Measurements from ENCODE around the gene OGT.
A peak's percentile ranks its signal among the peaks of the same experiment; 100 is the strongest.
"Not testable (repeated sequence)": the region's sequence is repeated elsewhere in the genome, so short reads cannot be mapped to it uniquely, and the experiment has no call there.

Gene OGT

DNA sequence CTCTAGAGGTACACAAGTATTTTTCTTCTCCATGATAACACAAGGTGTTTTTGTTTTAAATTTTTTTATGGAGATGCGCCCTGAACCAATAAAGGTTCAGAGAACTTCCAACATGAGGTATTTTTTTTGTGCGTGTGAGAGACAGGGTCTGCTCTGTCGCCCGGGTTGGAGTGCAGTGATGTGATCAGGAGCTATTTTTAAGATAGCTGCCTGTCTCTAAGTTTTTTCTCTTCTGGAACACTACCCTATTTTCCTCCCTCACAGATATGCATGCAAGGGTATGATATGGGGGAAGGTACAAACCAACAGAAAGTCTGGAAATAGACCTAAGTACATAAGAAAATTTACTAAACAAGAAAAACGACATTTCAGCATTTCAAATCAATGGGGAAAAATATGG lies 48.3 kb downstream of the OGT start:
- DNase-seq (ENCODE audit: low read depth in 2 of 2): no peak

DNA sequence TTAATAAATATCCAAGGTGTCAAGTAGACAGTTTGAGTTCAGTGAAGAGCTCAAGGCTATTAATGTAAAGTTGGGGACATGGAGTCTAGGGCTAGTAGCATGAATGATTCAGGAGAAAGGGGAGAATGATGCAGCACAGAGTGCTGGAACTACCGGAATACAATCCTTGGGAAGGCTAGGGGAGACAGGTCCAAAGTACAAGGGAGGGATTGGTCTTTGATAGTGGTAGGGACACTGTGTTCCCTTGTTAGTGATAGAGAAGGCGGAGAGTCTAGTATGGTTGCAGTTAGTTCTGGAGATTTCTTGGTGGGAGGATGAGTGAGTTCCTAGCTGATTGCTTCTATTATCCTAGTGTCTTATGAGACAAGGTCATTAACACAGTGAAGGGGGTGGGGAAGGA lies 54.0 kb downstream of the OGT start:
- no peak for DNase-seq (ENCODE audit: low read depth in 2 of 2)

DNA sequence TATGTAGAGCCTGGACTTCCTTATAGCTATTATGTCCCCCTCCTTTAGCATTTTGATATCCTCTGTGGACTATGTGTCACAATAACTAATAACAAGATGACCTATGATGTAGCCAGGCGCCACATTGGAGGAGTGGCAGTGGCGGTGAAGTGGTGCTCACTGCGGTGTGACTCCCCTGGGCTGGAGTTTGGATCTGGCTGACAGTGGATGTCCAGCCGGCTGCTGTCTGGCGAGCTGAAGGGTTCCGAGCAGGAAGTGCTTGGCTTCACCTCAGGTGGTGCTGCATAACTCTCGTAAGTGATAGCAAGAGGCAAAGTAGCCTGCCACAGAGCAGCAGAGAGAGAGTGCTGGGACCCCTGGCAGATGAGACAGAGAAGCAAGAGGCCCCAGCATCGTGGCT lies 60.3 kb downstream of the OGT start:
- not testable (repeated sequence) for DNase-seq (ENCODE audit: low read depth in 2 of 2)

DNA sequence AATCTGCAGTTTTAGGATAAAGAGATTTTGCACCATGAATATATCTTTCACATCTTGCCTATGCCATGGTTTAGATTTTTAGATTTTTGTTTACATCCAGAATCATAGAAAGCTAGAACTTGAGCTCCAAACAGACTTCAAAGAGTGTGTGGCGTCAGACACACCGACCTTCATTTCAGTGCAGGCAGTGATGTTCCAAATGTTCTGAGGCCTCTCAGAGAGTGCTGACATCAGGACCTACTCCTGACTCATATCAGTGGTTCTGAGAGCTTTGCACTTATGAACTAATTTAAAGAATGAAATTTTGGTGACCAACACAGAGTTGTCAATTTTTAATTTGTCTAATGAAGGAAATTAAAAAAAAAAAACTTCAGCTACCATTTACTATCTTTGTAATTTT lies 67.1 kb downstream of the OGT start:
- no peak for DNase-seq (ENCODE audit: low read depth in 2 of 2)

DNA sequence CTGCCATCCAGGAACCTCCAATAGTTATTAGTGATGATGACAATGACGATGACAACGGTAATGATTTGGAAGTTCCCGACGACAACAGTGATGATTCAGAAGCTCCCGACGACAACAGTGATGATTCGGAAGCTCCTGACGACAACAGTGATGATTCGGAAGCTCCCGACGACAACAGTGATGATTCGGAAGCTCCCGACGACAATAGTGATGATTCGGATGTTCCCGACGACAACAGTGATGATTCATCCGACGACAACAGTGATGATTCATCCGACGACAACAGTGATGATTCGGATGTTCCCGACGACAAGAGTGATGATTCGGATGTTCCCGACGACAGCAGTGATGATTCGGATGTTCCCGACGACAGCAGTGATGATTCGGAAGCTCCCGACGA lies 70.7 kb downstream of the OGT start:
- DNase-seq (ENCODE audit: low read depth in 2 of 2): no peak

DNA sequence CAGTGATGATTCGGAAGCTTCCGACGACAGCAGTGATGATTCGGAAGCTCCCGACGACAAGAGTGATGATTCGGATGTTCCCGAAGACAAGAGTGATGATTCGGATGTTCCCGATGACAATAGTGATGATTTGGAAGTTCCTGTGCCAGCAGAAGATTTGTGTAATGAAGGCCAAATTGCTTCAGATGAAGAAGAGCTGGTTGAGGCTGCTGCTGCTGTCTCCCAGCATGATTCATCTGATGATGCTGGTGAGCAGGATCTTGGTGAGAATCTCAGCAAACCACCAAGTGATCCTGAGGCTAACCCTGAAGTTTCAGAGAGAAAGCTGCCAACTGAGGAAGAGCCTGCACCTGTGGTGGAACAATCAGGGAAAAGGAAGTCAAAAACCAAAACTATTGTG lies 71.2 kb downstream of the OGT start:
- no peak for DNase-seq (ENCODE audit: low read depth in 2 of 2)

DNA sequence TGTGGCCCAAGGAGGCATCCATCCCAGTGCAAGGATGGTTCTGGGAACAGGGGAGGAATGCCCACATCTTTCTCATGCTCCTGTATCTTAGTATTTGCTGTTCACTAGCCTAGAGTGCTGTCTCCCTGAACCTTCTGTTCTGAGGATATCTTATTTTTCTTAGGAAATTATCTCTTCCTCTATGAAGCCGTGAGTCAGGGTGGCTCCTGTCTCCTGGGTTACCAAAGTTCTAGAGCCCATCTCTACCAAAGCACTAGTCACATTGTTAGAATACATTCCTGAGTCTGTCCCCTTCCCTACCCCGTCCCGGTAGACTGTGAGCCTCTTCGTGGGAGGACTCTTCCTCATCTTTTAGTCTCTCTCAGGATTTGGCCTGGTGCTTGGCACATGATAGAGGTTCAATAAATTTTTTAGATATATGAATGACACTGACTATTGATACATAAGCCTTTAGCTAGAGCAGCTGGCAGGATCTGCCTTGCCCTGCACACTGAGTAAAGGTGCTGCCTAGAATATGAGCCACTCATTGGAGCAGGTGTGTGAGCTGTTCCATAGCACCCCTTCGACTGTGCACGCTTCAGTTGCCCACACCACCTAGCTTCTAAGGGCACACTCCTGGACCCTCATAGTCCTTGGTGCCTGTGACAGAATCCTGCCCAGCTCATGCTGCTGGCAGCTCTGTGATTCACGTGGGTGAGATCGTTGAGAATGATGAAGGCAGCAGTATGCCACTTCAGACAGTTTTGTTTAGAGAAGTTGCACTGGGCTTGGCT lies 72.1 kb downstream of the OGT start:
- no peak for DNase-seq (ENCODE audit: low read depth in 2 of 2)

DNA sequence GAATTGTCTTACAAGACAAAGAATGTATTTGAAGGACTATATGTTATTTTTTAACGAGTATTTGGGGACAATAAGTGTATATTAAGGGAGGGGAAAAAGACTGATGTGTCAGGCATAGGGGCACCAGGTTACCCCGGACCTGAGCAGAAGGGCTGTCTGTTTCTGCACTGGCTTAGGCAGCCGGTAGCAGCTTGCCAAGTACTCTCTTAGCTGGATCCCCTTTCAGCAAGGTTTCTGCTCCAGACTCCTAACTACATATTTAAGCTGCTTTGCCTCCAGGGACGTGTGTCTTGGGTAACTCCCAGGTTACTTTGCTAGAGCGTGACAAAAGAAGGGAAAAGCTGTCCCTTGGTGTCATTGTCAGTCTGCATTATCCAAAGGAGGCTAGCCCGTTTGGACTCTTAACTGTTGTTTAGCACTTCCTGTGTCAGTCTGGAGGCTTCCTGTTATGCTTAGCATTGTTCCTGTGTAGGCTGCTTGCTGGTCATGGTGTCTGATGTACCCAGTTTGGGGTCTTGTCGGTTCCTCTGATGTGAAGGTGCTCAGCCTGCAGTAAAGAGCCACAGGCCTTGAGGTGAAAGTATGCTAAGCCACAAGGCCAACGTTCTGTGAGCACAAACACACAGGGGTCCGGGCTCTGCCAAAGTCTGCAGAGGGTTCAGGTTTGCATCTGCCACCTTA lies 73.8 kb downstream of the OGT start:
- no peak for DNase-seq (ENCODE audit: low read depth in 2 of 2)

DNA sequence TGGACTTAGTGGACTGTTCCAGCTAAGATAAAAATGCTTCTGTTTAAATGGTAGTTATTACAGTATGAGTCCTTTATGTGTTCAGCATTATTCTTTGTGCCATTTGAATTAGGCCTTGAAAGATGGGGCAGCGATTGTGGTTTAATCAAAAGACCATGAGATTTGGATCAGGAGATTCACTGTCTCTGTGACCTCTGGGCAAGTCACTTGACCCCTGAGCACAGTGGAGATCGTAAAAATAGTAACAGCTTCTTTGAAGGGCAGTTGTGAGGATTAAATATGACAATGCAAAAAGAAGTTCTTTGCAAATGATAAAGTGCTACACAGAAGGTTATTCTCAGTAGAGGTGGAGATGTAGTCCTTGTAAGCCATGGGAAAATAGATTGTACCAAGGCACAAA lies 74.6 kb downstream of the OGT start:
- DNase-seq (ENCODE audit: low read depth in 2 of 2): no peak

DNA sequence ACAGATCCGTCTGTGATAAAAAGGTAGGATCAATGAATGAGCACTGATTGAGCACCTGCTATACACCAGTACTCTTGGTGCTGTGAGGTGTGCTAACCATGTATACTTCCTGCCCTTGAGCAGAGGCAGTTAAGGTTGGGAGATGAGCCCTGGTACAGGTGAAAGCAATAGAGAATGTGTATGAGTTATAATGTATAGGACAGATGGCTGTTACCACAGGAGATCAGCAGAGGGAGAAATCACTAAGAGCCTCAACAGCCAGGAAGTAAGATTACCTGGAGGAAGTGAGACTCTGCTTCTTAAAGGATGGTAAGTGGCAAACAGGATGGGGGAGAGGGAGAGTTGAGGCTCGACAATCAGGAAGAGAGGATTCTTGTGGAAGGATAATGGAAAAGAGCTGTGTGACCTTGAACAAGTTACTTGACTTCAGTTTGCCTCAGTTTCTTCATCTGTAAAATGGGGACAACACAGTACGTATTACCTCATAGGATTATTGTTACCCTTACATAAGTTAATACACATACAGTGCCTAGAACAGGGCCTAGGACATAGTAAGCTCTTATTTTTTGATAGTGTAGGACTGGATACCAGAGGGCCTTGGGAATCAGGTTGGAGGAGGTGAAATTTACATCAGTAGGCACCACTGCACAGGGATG lies 76.3 kb downstream of the OGT start:
- DNase-seq (ENCODE audit: low read depth in 2 of 2): no peak

DNA sequence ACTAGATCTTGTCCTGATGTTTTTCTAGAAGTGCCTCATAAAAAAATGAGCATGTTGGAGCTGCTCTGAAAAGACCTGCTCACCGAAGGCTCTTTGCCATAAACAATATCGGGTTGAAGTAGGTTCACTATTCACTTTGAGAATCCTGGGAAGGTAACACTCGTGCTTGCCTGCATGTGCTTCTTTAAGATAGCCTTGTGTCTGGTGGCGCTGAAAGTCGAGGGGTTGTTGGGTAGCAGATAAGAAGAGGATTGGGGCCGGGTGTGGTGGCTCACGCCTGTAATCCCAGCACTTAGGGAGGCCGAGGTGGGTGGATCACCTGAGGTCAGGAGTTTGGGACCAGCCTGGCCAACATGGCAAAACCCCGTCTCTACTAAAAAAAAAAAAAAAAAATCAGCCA lies 78.8 kb downstream of the OGT start:
- DNase-seq (ENCODE audit: low read depth in 2 of 2): not testable (repeated sequence)

DNA sequence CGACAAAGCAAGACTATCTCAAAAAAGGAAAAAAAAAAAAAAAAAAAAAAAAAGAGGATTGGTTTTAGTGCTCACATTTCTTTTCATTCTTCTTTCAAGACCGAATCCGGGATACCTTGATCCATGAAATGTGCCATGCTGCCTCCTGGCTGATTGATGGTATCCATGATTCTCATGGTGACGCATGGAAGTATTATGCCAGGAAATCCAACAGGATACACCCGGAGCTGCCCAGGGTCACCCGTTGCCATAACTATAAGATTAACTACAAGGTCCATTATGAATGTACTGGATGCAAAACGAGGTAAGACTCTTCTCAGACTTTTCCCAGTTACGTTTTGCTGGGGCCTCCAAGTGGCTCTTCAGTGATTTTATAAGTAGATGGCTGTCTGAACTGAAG lies 79.4 kb downstream of the OGT start:
- no peak for DNase-seq (ENCODE audit: low read depth in 2 of 2)

DNA sequence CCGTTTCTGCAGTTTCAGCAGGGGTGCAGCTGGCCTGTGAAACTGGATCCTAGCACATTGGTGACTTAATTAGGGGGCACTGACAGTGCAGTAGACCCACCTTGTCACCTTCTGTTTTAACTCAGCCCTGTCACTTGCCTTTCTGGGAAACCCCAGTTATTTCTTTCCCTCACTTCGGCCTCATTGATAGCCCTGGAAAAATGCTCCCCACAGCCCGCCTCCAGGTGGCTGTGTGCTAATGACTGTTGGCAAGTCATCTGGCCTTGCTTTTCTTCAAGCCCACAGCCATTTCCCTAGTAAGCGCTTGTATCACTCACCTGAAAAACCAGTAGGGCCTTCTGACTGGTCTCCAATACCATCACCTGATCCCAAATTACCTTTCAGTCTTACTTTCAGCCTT lies 82.2 kb downstream of the OGT start:
- DNase-seq (ENCODE audit: low read depth in 2 of 2): no peak

DNA sequence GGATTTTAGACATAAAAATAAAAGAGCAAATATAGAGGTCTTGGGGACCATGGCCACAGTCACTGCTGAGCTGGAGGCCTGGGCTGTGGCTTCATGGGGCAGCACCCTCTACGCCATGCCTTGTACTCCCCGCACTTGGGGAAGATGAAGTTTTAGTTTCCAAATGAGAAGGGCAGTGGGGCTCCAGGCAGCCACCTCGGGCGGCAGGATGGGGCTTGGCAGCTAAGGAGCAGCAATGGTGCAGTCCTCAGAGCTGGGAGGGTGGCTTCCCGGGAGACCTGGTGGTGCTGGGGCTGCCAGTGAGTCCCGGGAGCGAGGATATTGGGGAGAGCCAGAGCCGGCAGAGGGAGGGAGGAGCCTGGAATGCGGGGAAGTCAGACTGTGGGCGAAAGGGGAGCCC lies 83.0 kb downstream of the OGT start:
- DNase-seq (ENCODE audit: low read depth in 2 of 2): no peak

DNA sequence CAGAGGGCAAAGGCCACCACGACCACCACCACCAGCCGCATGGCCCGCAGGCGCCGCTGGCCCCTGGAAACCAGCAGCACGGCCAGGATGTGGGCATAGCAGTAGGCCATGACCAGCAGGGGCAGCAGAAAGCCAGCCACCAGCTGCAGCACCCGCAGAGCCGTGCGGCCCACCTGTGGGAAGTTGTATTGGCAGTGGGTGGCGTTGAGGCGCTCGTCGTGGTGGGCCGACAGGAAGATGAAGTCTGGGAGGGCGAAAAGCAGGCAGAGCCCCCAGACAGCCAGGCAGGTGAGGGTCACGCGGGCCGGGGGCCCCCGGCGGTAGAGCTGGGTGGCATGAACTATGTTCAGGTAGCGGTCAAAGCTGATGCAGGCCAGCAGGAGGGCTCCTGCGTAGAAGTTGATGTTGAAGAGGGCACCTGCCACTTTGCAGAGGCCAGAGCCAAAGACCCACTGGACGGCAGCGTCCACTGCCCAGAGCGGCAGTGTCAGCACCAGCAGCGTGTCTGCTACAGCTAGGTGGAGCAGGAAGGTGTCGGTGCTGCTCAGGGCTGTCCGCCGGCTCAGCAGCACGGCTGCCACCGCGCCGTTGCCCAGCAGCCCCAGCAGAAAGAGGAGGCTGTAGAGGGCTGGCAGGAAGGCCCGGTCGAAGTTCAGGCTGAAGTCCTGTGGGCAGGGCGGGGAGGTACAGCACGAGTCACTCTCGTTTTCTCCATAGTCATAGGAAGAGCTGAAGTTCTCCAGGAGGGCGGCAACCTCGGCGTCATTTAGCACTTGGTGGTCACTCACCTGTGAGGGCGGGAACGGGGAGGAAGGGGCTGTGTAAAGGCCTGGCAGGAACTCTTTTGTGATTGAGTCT lies 84.0 kb downstream of the OGT start:
- no peak for DNase-seq (ENCODE audit: low read depth in 2 of 2)

DNA sequence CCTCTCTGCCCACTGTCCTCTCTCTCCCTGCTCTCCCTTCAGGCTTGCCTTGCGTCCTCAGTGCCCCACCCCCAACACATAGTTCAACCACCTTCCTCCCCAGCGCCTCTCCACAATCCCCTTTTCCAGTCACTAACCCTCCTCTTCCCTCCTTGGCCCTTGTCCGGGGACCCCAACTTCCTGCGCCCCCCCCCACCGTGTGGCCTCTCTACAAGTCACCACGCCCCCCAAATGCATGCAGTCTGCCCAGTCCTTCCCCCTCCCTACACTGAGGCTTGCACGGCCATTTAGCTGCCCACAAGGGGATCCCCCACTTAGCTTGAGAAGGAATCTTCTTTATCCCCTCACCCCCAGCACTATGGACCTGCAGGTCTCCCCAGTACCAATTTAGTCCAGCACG lies 84.8 kb downstream of the OGT start:
- DNase-seq (ENCODE audit: low read depth in 2 of 2): no peak

DNA sequence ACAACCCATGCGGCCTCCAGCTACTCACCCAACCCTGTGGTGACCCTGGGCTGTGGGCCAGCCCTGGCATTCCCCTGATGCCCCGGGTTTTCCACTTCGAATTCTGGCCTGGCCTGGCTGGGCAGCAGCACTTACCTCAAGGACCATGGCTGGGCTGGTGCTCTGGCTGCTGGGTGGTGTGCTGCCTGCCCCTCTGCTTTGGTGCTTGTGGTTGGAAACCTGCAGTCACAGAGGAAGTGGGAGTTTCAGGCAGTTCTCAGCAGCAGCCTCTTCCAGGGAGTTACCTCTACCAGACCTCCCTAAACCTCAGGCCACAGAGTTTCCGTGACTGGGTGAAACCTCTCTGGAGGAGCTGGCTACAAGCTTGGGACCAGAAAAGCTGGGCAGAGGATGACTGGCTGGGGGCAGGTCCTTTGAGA lies 85.4 kb downstream of the OGT start, which contains the start of gene CXCR3:
CXCR3 (minus strand) TSS at position 209 of the 419 bp plus-strand sequence; CDS start at position 147, 62 bp downstream.
- peak; percentile 73 to 82 for DNase-seq (ENCODE audit: low read depth in 2 of 2)

DNA sequence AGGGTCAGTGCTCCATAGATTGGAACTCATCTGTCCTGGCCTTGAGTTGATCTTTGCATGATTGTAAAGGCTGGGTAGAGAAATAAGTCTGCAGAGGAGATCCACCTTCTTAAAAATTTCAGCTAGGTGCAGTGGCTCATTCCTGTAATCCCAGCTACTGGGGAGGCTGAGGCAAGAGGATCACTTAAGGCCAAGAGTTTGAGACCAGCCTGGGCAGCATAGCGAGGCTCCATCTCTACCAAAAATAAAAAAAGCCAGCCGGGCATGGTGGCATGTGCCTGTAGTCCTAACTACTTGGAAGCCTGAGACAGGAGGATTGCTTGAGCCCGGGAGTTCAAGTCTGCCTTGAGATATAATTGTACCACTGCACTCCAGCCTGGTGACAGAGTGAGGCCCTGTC lies 85.9 kb downstream of the OGT start:
- no peak for DNase-seq (ENCODE audit: low read depth in 2 of 2)

DNA sequence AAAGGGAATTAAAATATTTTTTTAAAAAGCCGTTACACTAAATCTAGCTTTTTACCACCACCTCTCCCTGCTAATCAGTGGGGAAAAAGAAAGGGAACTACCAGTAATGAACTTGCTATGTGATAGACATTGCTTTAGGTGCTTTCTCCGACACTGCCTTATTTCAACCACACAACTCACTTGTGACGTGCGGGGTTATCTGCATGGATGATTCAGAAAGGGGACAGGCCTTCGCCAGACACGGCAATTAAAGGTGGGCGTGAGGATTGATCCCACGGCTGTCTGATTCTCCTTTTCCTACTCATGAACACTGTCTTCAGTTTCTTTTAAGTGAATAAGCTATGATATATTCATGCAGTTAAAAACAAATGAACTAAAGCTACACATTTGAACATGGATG lies 86.3 kb downstream of the OGT start:
- DNase-seq (ENCODE audit: low read depth in 2 of 2): peak; percentile 57 to 69

DNA sequence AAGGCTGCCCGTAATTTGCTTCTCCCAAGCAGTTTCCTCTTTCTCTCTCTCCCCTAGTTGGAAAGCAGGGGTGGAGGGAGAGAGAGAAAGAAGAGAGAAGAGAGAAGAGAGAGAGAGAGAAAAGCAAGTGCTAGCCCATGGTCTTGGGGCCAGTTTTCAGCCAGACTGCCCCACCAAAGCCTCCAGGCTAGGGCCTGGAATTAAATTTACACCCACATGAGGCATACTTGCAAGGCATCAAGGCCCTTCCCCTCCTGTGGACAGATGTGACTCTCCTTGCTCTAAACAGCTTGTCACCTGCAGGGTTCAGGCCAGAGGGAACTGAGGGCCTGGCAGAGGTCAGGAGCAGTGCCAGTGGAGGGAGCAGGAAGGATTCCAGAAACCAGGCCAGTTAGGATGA lies 87.1 kb downstream of the OGT start:
- DNase-seq (ENCODE audit: low read depth in 2 of 2): no peak

DNA sequence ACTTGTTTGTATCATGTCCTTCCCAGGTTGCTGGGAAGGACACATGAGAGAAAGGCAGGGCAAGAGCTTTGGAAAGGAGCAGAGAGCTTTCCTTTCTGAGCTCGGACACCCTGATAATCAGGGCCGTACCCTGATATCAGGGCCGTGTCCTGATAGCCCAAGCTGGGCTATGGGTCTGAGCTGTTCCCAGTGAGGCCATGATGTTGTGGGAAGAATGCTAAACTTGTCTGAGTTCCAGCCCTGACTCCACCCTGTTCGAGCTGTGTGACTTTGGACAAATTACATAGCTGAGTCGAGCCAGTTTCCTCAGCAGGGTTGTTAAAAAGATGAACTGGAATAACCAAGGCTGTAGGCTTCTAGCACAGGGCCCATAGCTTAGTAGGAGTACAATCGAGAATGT lies 88.7 kb downstream of the OGT start:
- DNase-seq (ENCODE audit: low read depth in 2 of 2): no peak

DNA sequence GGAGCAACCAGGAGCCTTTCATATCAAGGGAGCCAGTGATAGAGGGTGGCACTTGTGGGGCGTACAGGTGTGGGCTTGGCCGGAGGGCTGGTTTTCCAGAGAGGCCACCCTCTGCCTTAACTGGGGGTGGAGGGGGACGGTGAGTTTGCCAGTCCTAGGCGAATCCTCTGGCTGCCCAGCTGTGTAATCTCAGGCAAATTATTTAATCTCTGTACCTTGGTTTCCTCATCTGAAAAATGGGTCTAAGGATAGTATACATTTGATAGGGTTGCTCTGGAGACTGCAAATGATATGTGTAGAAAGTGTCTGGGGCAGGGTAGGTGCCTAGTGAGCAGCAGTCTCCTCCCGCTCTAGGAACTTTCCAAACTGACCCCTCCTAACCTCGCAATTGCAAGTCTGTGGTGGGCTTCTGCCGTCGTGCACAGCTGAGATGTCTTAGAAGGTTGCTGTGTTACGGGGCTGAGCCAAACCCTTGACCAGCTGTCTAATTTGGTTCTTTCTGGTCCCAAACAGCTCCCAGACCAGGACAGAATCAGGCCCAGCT lies 89.2 kb downstream of the OGT start:
- no peak for DNase-seq (ENCODE audit: low read depth in 2 of 2)
